ENCODE results near the gene FAM114A2. TPM values are rescaled to one million over a fixed set of nuclear protein-coding genes. Genes with fewer than 3 reads are reported as not detected.

The FAM114A2 gene
- total RNA-seq, 1 experiment from 2014 or later, result 21.3 TPM

- intact Hi-C loops (cut with micrococcal nuclease; ENCODE audit: unreplicated experiment), result loop anchor here (1.0 to 10.0 kb wide), 4 partner anchors 206 to 666 kb away; no protein-coding TSS in a partner anchor
- CTCF ChIA-PET, result interaction anchor here (0.6 to 1.9 kb wide), 12 partner anchors 9 to 1442 kb away, joined by 3 to 10 read pairs (median 4); no protein-coding TSS in a partner anchor
- no peaks in the 10 kb centered on the region for H3K36me3 Mint-ChIP-seq (ENCODE audit: insufficient read depth, unreplicated experiment)
These were observed 64.4 kb downstream of the FAM114A2 start for GRCh38 chr5:153974131-153974812.

GRCh38 chr5:153972240-153972639 lies 66.5 kb downstream of the FAM114A2 start:
- intact Hi-C loops (cut with micrococcal nuclease; ENCODE audit: unreplicated experiment), result loop anchor here (5.0 to 10.0 kb wide), 2 partner anchors 435 to 493 kb away; no protein-coding TSS in a partner anchor
- Mint-ChIP-seq H3K4me1 (ENCODE audit: low read depth, unreplicated experiment) (no peaks in the 10 kb centered on the region), H3K27me3 (ENCODE audit: unreplicated experiment) (peaks cover 83% of the 10 kb centered on the region), H3K27ac (ENCODE audit: unreplicated experiment) (no peak overlapping the region), H3K4me3 (ENCODE audit: low read depth, unreplicated experiment) (no peak overlapping the region), H3K9me3 (ENCODE audit: low read depth, unreplicated experiment) (no peaks in the 10 kb centered on the region), H3K36me3 (ENCODE audit: insufficient read depth, unreplicated experiment) (no peaks in the 10 kb centered on the region)
- CTCF ChIA-PET, result interaction anchor here (0.9 kb wide), 1 partner anchor 1621 kb away, joined by 7 read pairs; no protein-coding TSS in a partner anchor
- no peak for DNase-seq
- TF ChIP-seq CTCF (IDR thresholded peaks at IDR 0.05; ENCODE audit: unreplicated experiment), result no peak
- BruUV-seq (replicated peaks), result no TSS peak

More at GRCh38 chr5:153974131-153974812, 64.4 kb downstream of the FAM114A2 start:
- peak; percentile 67 for TF ChIP-seq CTCF (IDR thresholded peaks at IDR 0.05; ENCODE audit: unreplicated experiment)
- Mint-ChIP-seq H3K4me3 (ENCODE audit: low read depth, unreplicated experiment) (no peak overlapping the region), H3K27me3 (ENCODE audit: unreplicated experiment) (peaks cover 83% of the 10 kb centered on the region), H3K9me3 (ENCODE audit: low read depth, unreplicated experiment) (no peaks in the 10 kb centered on the region), H3K4me1 (ENCODE audit: low read depth, unreplicated experiment) (no peaks in the 10 kb centered on the region), H3K27ac (ENCODE audit: unreplicated experiment) (no peak overlapping the region)
- peak; percentile 43 for DNase-seq
- BruUV-seq (replicated peaks), result no TSS peak

GRCh38 chr5:153970496-153970895 lies 68.2 kb downstream of the FAM114A2 start:
- H3K36me3 Mint-ChIP-seq (ENCODE audit: insufficient read depth, unreplicated experiment), result no peaks in the 10 kb centered on the region

GRCh38 chr5:153969563-153969895 lies 69.2 kb downstream of the FAM114A2 start:
- H3K9me3 Mint-ChIP-seq (ENCODE audit: low read depth, unreplicated experiment), result no peaks in the 10 kb centered on the region
- H3K4me3 Mint-ChIP-seq (ENCODE audit: low read depth, unreplicated experiment), result no peak overlapping the region
- H3K27me3 Mint-ChIP-seq (ENCODE audit: unreplicated experiment), result peaks cover 78% of the 10 kb centered on the region
- no peak overlapping the region for H3K27ac Mint-ChIP-seq (ENCODE audit: unreplicated experiment)
- CTCF ChIA-PET, result no interaction called here
- TF ChIP-seq CTCF (IDR thresholded peaks at IDR 0.05; ENCODE audit: unreplicated experiment), result no peak
- H3K4me1 Mint-ChIP-seq (ENCODE audit: low read depth, unreplicated experiment), result no peaks in the 10 kb centered on the region
- BruUV-seq (replicated peaks), result no TSS peak
- intact Hi-C loops (cut with micrococcal nuclease; ENCODE audit: unreplicated experiment), result no loop called here
- DNase-seq, result no peak
- no peaks in the 10 kb centered on the region for H3K36me3 Mint-ChIP-seq (ENCODE audit: insufficient read depth, unreplicated experiment)

More at GRCh38 chr5:153970496-153970895, 68.2 kb downstream of the FAM114A2 start:
- Mint-ChIP-seq H3K27me3 (ENCODE audit: unreplicated experiment) (peaks cover 83% of the 10 kb centered on the region), H3K27ac (ENCODE audit: unreplicated experiment) (no peak overlapping the region), H3K9me3 (ENCODE audit: low read depth, unreplicated experiment) (no peaks in the 10 kb centered on the region), H3K4me3 (ENCODE audit: low read depth, unreplicated experiment) (no peak overlapping the region), H3K4me1 (ENCODE audit: low read depth, unreplicated experiment) (no peaks in the 10 kb centered on the region)
- DNase-seq, result no peak
- CTCF ChIA-PET, result interaction anchor here (0.6 kb wide), 1 partner anchor 1145 kb away, joined by 4 read pairs; no protein-coding TSS in a partner anchor
- intact Hi-C loops (cut with micrococcal nuclease; ENCODE audit: unreplicated experiment), result loop anchor here (5.0 to 10.0 kb wide), 2 partner anchors 437 to 494 kb away; no protein-coding TSS in a partner anchor
- BruUV-seq (replicated peaks), result no TSS peak
- TF ChIP-seq CTCF (IDR thresholded peaks at IDR 0.05; ENCODE audit: unreplicated experiment), result no peak

All from Calu3 (cell line).